Measurements from ENCODE around the gene THSD7B. TPM values are rescaled to one million over a fixed set of nuclear protein-coding genes. Genes with fewer than 3 reads are reported as not detected.

THSD7B gene
- total RNA-seq, 4 donors from 2014 or later, result 0.80 to 0.83 TPM; not detected in 2

DNA sequence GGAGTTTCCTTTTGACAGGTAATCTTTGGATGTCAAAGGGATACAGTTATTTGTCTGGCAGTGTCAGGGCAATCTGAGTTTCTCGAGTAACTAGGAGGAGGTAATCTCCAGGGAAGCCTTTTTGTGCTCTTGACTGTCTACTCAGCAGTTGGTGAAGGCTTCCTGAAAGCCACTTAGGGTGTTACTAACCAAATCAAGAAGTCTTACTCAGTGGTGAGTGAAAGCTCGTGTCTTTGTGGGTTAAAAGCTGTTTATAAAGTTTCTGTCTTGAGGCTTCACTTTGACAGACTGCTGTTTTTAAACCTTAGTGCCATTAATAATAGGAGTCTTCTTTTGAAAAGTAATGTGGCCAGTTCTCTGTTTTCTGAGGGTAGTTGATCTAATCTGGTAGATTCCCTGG, 1.7 kb downstream of the THSD7B start:
- Histone ChIP-seq H3K36me3 (no peaks in the 10 kb centered on the region), H3K9me3 (no peaks in the 10 kb centered on the region), H3K27ac (no peak overlapping the region), H3K27me3 (peaks cover 0 to 4% of the 10 kb centered on the region in 2 donors), H3K4me1 (no peaks in the 10 kb centered on the region), H3K4me3 (no peak overlapping the region)
- no peak for DNase-seq
- TF ChIP-seq, protein P1, sequence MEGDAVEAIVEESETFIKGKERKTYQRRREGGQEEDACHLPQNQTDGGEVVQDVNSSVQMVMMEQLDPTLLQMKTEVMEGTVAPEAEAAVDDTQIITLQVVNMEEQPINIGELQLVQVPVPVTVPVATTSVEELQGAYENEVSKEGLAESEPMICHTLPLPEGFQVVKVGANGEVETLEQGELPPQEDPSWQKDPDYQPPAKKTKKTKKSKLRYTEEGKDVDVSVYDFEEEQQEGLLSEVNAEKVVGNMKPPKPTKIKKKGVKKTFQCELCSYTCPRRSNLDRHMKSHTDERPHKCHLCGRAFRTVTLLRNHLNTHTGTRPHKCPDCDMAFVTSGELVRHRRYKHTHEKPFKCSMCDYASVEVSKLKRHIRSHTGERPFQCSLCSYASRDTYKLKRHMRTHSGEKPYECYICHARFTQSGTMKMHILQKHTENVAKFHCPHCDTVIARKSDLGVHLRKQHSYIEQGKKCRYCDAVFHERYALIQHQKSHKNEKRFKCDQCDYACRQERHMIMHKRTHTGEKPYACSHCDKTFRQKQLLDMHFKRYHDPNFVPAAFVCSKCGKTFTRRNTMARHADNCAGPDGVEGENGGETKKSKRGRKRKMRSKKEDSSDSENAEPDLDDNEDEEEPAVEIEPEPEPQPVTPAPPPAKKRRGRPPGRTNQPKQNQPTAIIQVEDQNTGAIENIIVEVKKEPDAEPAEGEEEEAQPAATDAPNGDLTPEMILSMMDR (IDR thresholded peaks at IDR 0.05), result no peak
- no peak for TF ChIP-seq POLR2A (IDR thresholded peaks at IDR 0.05)

DNA sequence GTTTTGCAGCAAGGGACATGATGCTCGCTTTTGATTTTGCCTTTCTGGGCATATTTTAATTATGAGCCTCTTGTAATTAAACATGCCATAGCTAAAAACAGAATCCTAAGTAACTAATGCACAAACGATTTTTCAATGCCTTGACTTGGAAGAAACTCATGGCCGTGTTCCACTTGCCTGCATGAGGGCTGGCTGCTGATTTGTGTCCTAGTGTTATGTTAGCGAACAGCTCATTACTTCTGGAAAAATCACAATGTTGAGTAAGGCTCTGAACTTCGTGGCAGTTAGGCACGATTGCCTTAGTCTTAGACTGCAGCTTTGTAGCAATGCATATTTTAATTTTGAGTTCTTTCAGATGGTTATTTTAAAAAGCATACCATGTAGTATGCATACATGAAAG, 4.5 kb downstream of the THSD7B start:
- Histone ChIP-seq H3K27ac (no peak overlapping the region), H3K36me3 (no peaks in the 10 kb centered on the region), H3K4me1 (no peaks in the 10 kb centered on the region), H3K27me3 (peaks cover 0 to 4% of the 10 kb centered on the region in 2 donors), H3K4me3 (no peak overlapping the region), H3K9me3 (no peaks in the 10 kb centered on the region)
- no peak for DNase-seq
- TF ChIP-seq, protein P1 (IDR thresholded peaks at IDR 0.05), result no peak
- no peak for TF ChIP-seq POLR2A (IDR thresholded peaks at IDR 0.05)

DNA sequence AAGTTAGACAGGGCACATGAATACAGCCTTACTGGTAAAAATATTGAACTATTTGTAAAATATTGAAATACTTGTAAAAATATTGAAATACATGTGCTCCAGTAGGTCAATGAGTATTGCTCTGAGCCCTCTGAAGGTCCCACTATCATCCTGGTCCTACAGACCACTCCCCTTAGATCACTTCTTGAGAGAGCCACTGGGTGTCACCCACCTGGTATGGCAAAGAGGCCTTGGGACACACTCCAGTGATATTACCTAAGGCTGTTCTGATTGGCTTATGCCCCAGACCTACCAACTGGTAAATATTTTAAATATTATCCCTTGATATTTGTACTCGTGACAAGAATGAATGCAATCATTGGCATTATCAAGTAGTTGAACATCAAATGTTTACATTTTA, 5.0 kb downstream of the THSD7B start:
- Histone ChIP-seq H3K27ac (no peak overlapping the region), H3K4me1 (no peaks in the 10 kb centered on the region), H3K9me3 (no peaks in the 10 kb centered on the region), H3K36me3 (no peaks in the 10 kb centered on the region), H3K27me3 (no peaks in the 10 kb centered on the region), H3K4me3 (no peak overlapping the region)
- TF ChIP-seq POLR2A (IDR thresholded peaks at IDR 0.05), result no peak
- TF ChIP-seq, protein P1 (IDR thresholded peaks at IDR 0.05), result no peak
- no peak for DNase-seq

DNA sequence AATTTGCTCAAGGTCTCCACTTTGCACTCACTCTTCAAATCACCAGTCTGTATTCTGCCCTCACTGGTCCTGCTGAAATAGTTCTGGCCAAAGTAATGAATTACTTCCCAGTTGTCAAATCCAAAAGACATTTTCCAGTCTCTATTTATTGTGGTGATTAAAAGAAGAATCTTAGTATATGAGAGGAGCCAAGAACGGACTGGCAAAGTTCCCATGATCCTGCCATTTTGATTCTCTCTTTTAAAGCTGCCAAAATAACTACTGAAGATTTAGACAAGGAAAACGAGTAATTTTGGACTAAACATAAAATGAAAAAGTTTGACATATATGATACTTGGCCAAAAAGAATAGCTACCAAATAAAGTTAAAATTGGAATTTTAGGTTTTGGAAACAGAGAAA, 12.0 kb downstream of the THSD7B start:
- no peak for TF ChIP-seq POLR2A (IDR thresholded peaks at IDR 0.05)
- TF ChIP-seq, protein P1 (IDR thresholded peaks at IDR 0.05), result no peak
- DNase-seq, result no peak
- Histone ChIP-seq H3K27ac (no peak overlapping the region), H3K36me3 (no peaks in the 10 kb centered on the region), H3K27me3 (no peaks in the 10 kb centered on the region), H3K4me1 (no peaks in the 10 kb centered on the region), H3K4me3 (no peak overlapping the region), H3K9me3 (no peaks in the 10 kb centered on the region)

DNA sequence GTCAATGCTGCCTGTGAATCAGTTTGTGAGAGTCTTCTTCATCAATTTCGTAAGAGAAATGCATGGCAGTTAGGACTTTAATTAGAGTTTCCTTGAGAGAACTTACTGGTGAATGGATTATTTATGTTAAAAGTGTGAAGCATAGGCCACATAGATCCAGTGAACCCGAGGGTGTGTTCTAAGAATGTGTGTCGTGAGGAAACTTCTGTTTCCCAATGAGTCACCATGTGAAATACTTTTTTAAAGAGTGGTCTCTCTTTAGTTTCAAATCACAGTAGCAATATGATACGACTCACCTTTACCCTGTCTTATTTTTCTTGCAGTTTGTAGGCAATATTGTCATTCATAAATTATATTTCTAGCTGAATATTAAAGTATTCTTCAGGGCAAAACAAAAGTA, 18.5 kb downstream of the THSD7B start:
- H3K4me1 ChIP-seq, result no peaks in the 10 kb centered on the region
- H3K36me3 ChIP-seq, result no peaks in the 10 kb centered on the region
- no peaks in the 10 kb centered on the region for H3K9me3 ChIP-seq

More for the DNA sequence above, 18.5 kb downstream of the THSD7B start:
- no peak overlapping the region for H3K4me3 ChIP-seq
- no peaks in the 10 kb centered on the region for H3K27me3 ChIP-seq
- TF ChIP-seq POLR2A (IDR thresholded peaks at IDR 0.05), result no peak
- TF ChIP-seq, protein P1 (IDR thresholded peaks at IDR 0.05), result no peak
- no peak overlapping the region for H3K27ac ChIP-seq
- no peak for DNase-seq

All from Peyer's patch (tissue), 4 donors.